PC-9 (cell line): ENCODE results near the gene CRACDL.

ENCODE experiments used
- EZH2 ChIP-seq: fragments of 200-600 bp; sonication (generic); IDR thresholded peaks from 2 replicates; pipeline ENCODE4 v1.8.0; 2017; ENCODE audit warnings: antibody characterized with exemption, low read depth
- TF ChIP-seq, protein P1 (sequence below): fragments of 200-600 bp; sonication (generic); conservative IDR thresholded peaks from 2 replicates; pipeline ENCODE4 v1.6.1; 2017; ENCODE audit warnings: mixed run types, antibody characterized with exemption, mild to moderate bottlenecking, moderate library complexity

DNA sequence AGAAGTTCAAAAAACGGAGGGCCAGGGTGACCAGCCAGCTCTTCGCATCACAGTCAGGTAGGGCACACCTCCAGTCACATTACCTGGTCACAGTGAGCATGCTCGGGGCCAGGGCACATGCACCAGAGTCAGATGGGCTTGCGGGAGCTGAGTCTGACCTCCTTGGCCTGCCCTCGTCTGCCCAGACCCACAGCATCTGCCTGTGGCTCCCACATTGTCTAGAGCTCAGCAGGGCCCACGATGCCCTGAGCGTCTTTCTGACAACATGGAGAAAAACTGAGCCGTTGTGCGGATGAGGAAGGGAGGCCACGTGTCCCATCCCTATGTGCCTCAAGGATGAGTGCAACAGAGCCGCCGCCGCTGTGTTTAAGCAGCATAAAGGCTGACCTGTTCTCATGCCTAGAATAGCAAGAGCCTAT lies 37.6 kb downstream of the CRACDL start:
- TF ChIP-seq, protein P1, sequence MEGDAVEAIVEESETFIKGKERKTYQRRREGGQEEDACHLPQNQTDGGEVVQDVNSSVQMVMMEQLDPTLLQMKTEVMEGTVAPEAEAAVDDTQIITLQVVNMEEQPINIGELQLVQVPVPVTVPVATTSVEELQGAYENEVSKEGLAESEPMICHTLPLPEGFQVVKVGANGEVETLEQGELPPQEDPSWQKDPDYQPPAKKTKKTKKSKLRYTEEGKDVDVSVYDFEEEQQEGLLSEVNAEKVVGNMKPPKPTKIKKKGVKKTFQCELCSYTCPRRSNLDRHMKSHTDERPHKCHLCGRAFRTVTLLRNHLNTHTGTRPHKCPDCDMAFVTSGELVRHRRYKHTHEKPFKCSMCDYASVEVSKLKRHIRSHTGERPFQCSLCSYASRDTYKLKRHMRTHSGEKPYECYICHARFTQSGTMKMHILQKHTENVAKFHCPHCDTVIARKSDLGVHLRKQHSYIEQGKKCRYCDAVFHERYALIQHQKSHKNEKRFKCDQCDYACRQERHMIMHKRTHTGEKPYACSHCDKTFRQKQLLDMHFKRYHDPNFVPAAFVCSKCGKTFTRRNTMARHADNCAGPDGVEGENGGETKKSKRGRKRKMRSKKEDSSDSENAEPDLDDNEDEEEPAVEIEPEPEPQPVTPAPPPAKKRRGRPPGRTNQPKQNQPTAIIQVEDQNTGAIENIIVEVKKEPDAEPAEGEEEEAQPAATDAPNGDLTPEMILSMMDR: no peak
- TF ChIP-seq EZH2: no peak
